H1 (cell line): ENCODE data around the gene EFEMP1. TPM values are rescaled to one million over a fixed set of nuclear protein-coding genes. Genes with fewer than 3 reads are reported as not detected.

Experiments used
- CTCF ChIA-PET: fragments of 300-600 bp; sonication (Branson Sonifier 250); formaldehyde crosslinking; loops from one replicate; lab custom pipeline; 2021; ENCODE audit not compliant: partially characterized antibody; lab: Charles Lee
- POLR2A ChIA-PET: fragments of 300-600 bp; sonication (Branson Sonifier 250); formaldehyde crosslinking; loops from one replicate; lab custom pipeline; 2021; ENCODE audit warnings: inconsistent platforms; ENCODE audit not compliant: partially characterized antibody; lab: Charles Lee
- DNase-seq, 2 experiments: peaks; one replicate each; pipeline versions ENCODE4 v3.0.0 to v3.0.0-alpha.2; 2010 to 2022; ENCODE audit warnings: low spot score in 2 of 2, low read depth in 1 of 2, mixed read lengths in 1 of 2
- FAIRE-seq: peaks from 2 replicates; lab custom pipeline; 2011; peaks lifted over from hg19 to GRCh38; lab: Jason Lieb, UNC
- H2AFZ ChIP-seq: 2 replicates; pipeline ENCODE4 v1.8.1; 2012; ENCODE audit warnings: low read length, inconsistent platforms
- H2AK5ac ChIP-seq: 2 replicates; pipeline ENCODE4 v1.6.1; 2013; ENCODE audit warnings: low read depth, low read length
- H2BK120ac ChIP-seq: replicated peaks from 2 replicates; pipeline ENCODE3; 2013; ENCODE audit warnings: low read depth, low read length, inconsistent platforms
- H2BK12ac ChIP-seq: 2 replicates; pipeline ENCODE4 v1.6.1; 2013; ENCODE audit warnings: low read depth, low read length
- H2BK15ac ChIP-seq: 2 replicates; pipeline ENCODE4 v1.6.1; 2013; ENCODE audit warnings: low read length
- H2BK20ac ChIP-seq: 2 replicates; pipeline ENCODE4 v1.6.1; 2013; ENCODE audit warnings: low read length
- H2BK5ac ChIP-seq: 2 replicates; pipeline ENCODE4 v1.6.1; 2013; ENCODE audit warnings: low read depth, low read length
- H3K14ac ChIP-seq: 2 replicates; pipeline ENCODE4 v1.6.1; 2013; ENCODE audit warnings: inconsistent platforms; ENCODE audit not compliant: insufficient read length
- H3K18ac ChIP-seq: 2 replicates; pipeline ENCODE4 v1.6.1; 2013; ENCODE audit warnings: low read length; ENCODE audit errors: extremely low read depth
- H3K23ac ChIP-seq: 2 replicates; pipeline ENCODE4 v1.6.1; 2013; ENCODE audit warnings: inconsistent platforms; ENCODE audit not compliant: insufficient read length
- H3K23me2 ChIP-seq: 2 replicates; pipeline ENCODE4 v1.6.1; 2013; ENCODE audit warnings: low read depth, low read length
- H3K27ac ChIP-seq: 2 replicates; pipeline ENCODE4 v1.6.1; 2011; ENCODE audit warnings: low read depth, low read length, inconsistent platforms
- H3K27me3 ChIP-seq, 4 experiments: replicated peaks in 1 of 4; 1 replicate in 1 of 4; 2 replicates in 3 of 4; pipeline versions ENCODE4 v1.6.1 to v1.8.1; 2011 to 2013; ENCODE audit warnings: low read length in 3 of 4, mild to moderate bottlenecking in 3 of 4, inconsistent platforms in 2 of 4, mixed read lengths in 2 of 4, moderate library complexity in 1 of 4; ENCODE audit not compliant: control insufficient read depth in 3 of 4, insufficient read depth in 3 of 4; ENCODE audit errors: extremely low read depth in 1 of 4
- H3K36me3 ChIP-seq, 4 experiments: 2 replicates each; pipeline versions ENCODE4 v1.6.1 to v1.8.1; 2011 to 2013; ENCODE audit warnings: mild to moderate bottlenecking in 4 of 4, low read length in 3 of 4, moderate library complexity in 2 of 4, control low read depth in 1 of 4, inconsistent platforms in 1 of 4; ENCODE audit not compliant: insufficient read depth in 4 of 4, control insufficient read depth in 2 of 4
- H3K4ac ChIP-seq: replicated peaks from 2 replicates; pipeline ENCODE3; 2013; ENCODE audit warnings: low read length, low read depth, mixed read lengths, inconsistent platforms; ENCODE audit not compliant: insufficient read length
- H3K4me1 ChIP-seq, 4 experiments: replicated peaks in 1 of 4; 1 replicate in 1 of 4; 2 replicates in 3 of 4; pipeline versions ENCODE4 v1.6.1 to v1.8.1; 2011 to 2013; ENCODE audit warnings: low read length in 3 of 4, inconsistent platforms in 2 of 4, mixed read lengths in 1 of 4; ENCODE audit not compliant: insufficient read depth in 4 of 4, control insufficient read depth in 3 of 4
- H3K4me2 ChIP-seq, 2 experiments: 2 replicates each; pipeline versions ENCODE4 v1.6.1 to v1.8.1; 2011 to 2013; ENCODE audit warnings: low read depth in 2 of 2, low read length in 2 of 2, control low read depth in 1 of 2, inconsistent platforms in 1 of 2, mild to moderate bottlenecking in 1 of 2; ENCODE audit not compliant: insufficient read depth in 1 of 2
- H3K4me3 ChIP-seq, 4 experiments: fragments of 200-600, 300-600 bp in 1 of 4; sonication (generic), shearing (Covaris generic), sonication (Bioruptor Twin) in 1 of 4; 2 replicates each; pipeline versions ENCODE4 v1.5.1 to v1.8.1; 2011 to 2016; ENCODE audit warnings: low read length in 4 of 4, low read depth in 3 of 4, control low read depth in 2 of 4, inconsistent platforms in 2 of 4, mild to moderate bottlenecking in 2 of 4, mixed read lengths in 1 of 4, moderate library complexity in 1 of 4; ENCODE audit not compliant: insufficient read depth in 2 of 4; ENCODE audit errors: extremely low read depth in 1 of 4
- H3K56ac ChIP-seq: replicated peaks from 2 replicates; pipeline ENCODE3; 2013; ENCODE audit warnings: low read depth, mild to moderate bottlenecking, mixed read lengths, low read length, inconsistent platforms; ENCODE audit not compliant: insufficient read length
- H3K79me1 ChIP-seq: 2 replicates; pipeline ENCODE4 v1.6.1; 2013; ENCODE audit warnings: low read depth, low read length, control low read depth
- H3K79me2 ChIP-seq, 2 experiments: 2 replicates each; pipeline versions ENCODE4 v1.6.1 to v1.8.1; 2012 to 2013; ENCODE audit warnings: low read length in 2 of 2, mild to moderate bottlenecking in 2 of 2, inconsistent platforms in 1 of 2; ENCODE audit not compliant: insufficient read depth in 2 of 2, control insufficient read depth in 1 of 2
- H3K9ac ChIP-seq, 4 experiments: replicated peaks in 1 of 4; 1 replicate in 1 of 4; 2 replicates in 3 of 4; pipeline versions ENCODE4 v1.6.1 to v1.8.1; 2011 to 2013; ENCODE audit warnings: low read depth in 3 of 4, low read length in 3 of 4, control low read depth in 2 of 4, mild to moderate bottlenecking in 2 of 4, moderate library complexity in 2 of 4, inconsistent platforms in 1 of 4; ENCODE audit errors: extremely low read depth in 1 of 4
- H3K9me3 ChIP-seq, 2 experiments: 2 replicates each; pipeline versions ENCODE4 v1.6.1 to v1.8.1; 2012 to 2013; ENCODE audit warnings: mild to moderate bottlenecking in 2 of 2, moderate library complexity in 2 of 2, control low read depth in 1 of 2, inconsistent platforms in 1 of 2, low read depth in 1 of 2, low read length in 1 of 2, mixed read lengths in 1 of 2; ENCODE audit not compliant: insufficient read depth in 2 of 2
- H4K20me1 ChIP-seq, 2 experiments: replicated peaks in 1 of 2; 2 replicates each; pipeline versions ENCODE3 to v1.8.1; 2011 to 2013; ENCODE audit warnings: inconsistent platforms in 2 of 2, low read length in 2 of 2, mild to moderate bottlenecking in 1 of 2; ENCODE audit not compliant: insufficient read depth in 2 of 2, control insufficient read depth in 1 of 2
- H4K5ac ChIP-seq: 2 replicates; pipeline ENCODE4 v1.6.1; 2013; ENCODE audit warnings: low read length, low read depth, mixed read lengths, inconsistent platforms; ENCODE audit not compliant: insufficient read length
- H4K8ac ChIP-seq: 2 replicates; pipeline ENCODE4 v1.8.0; 2013; ENCODE audit warnings: mild to moderate bottlenecking, moderate library complexity, low read length, inconsistent platforms; ENCODE audit not compliant: insufficient read depth; ENCODE audit errors: extremely low read depth
- H4K91ac ChIP-seq: replicated peaks from 2 replicates; pipeline ENCODE3; 2013; ENCODE audit warnings: low read length, mixed read lengths, inconsistent platforms; ENCODE audit not compliant: insufficient read length
- BCL11A ChIP-seq, 2 experiments: IDR thresholded peaks; one replicate each; pipeline ENCODE4 v1.6.1; 2011; ENCODE audit warnings: low read depth in 2 of 2, low read length in 2 of 2, mild to moderate bottlenecking in 2 of 2
- CBX8 ChIP-seq: fragments of 300-800, 300-1000 bp; sonication (generic); IDR thresholded peaks from 2 replicates; pipeline ENCODE4 v1.7.1; 2016; ENCODE audit warnings: low read depth, low read length, borderline replicate concordance
- CHD2 ChIP-seq: IDR thresholded peaks from 2 replicates; pipeline ENCODE4 v1.6.1; 2012; ENCODE audit warnings: low read length, improper control_type of control experiment
- CTBP2 ChIP-seq: IDR thresholded peaks from 2 replicates; pipeline ENCODE4 v1.7.0; 2011; ENCODE audit warnings: borderline replicate concordance, mild to moderate bottlenecking, moderate library complexity, mixed read lengths, low read length; ENCODE audit not compliant: insufficient read depth, insufficient read length
- EGR1 ChIP-seq: IDR thresholded peaks from 2 replicates; pipeline ENCODE4 v1.6.1; 2011; ENCODE audit warnings: low read depth, low read length, borderline replicate concordance
- POLR2A ChIP-seq, 2 experiments: IDR thresholded peaks; 1 replicate in 1 of 2; 2 replicates in 1 of 2; pipeline ENCODE4 v1.6.1; 2011; ENCODE audit warnings: low read depth in 2 of 2, low read length in 2 of 2, mild to moderate bottlenecking in 2 of 2; ENCODE audit errors: control extremely low read depth in 1 of 2
- RAD21 ChIP-seq, 2 experiments: IDR thresholded peaks in 1 of 2; conservative IDR thresholded peaks in 1 of 2; 2 replicates each; pipeline ENCODE4 v1.6.1; 2011; ENCODE audit warnings: low read depth in 2 of 2, low read length in 2 of 2, improper control_type of control experiment in 1 of 2, inconsistent platforms in 1 of 2, mild to moderate bottlenecking in 1 of 2, moderate library complexity in 1 of 2
- RFX5 ChIP-seq: IDR thresholded peaks from 2 replicates; pipeline ENCODE4 v1.6.1; 2011; ENCODE audit warnings: low read depth, low read length, improper control_type of control experiment, borderline replicate concordance
- SIX5 ChIP-seq: IDR thresholded peaks from 2 replicates; pipeline ENCODE4 v1.6.1; 2011; ENCODE audit warnings: mild to moderate bottlenecking, low read depth, low read length
- SUZ12 ChIP-seq: fragments of 200-600 bp; sonication (generic); IDR thresholded peaks from 2 replicates; pipeline ENCODE4 v1.6.1; 2012; ENCODE audit warnings: mild to moderate bottlenecking, inconsistent platforms, low read length, moderate library complexity, mixed read lengths
- WGBS, 2 experiments: shearing (Covaris generic) in 1 of 2; methylation state at CpG; one replicate each; pipeline versions ENCODE4 v1.1.6 to v1.1.7; 2013 to 2015; ENCODE audit warnings: low lambda C conversion rate in 2 of 2, mixed read lengths in 2 of 2, inconsistent platforms in 1 of 2, low coverage in 1 of 2, missing lambda C conversion rate in 1 of 2; ENCODE audit not compliant: insufficient replicate concordance in 2 of 2, insufficient coverage in 1 of 2, insufficient read length in 1 of 2; ENCODE audit errors: extremely low coverage in 1 of 2, missing lambda C conversion rate in 1 of 2; 5-methylcytosine and 5-hydroxymethylcytosine counted together
- polyA plus RNA-seq, 7 experiments: library from polyadenylated mRNA; depleted of rRNA in 3 of 7; stranded (reverse) in 5 of 7; unstranded in 2 of 7; fragments of >200 nt in 5 of 7; fragments of 200-250 nt in 2 of 7; gene quantifications; 1 replicate in 5 of 7; 2 replicates in 1 of 7; 4 replicates in 1 of 7; pipeline versions ENCODE4 v1.2.1 to v1.2.3, GENCODE V29; 2011 to 2013; ENCODE audit warnings: missing spikeins in 2 of 7, mixed read lengths in 2 of 7
- total RNA-seq: library from RNA; stranded (reverse); fragmentation: NEBNext Ultra II Directional; extraction: Animal tissue kit (Norgen Biotek cat#: 25700); gene quantifications from 2 replicates; pipeline ENCODE4 v1.2.1, GENCODE V29; 2021
- TF ChIP-seq, protein P1 (sequence below): IDR thresholded peaks from 2 replicates; pipeline ENCODE4 v1.6.1; 2011; ENCODE audit warnings: low read length, improper control_type of control experiment
- TF ChIP-seq, protein P2 (sequence below): IDR thresholded peaks from 2 replicates; pipeline ENCODE4 v1.6.1; 2012; ENCODE audit warnings: low read length, inconsistent platforms

EFEMP1 gene
- total and polyA plus RNA-seq, 2 of the 8 experiments (the other 6 are each of a cell fraction or from before 2014, with no cell fraction given) = 15.5 to 19.7 TPM

DNA sequence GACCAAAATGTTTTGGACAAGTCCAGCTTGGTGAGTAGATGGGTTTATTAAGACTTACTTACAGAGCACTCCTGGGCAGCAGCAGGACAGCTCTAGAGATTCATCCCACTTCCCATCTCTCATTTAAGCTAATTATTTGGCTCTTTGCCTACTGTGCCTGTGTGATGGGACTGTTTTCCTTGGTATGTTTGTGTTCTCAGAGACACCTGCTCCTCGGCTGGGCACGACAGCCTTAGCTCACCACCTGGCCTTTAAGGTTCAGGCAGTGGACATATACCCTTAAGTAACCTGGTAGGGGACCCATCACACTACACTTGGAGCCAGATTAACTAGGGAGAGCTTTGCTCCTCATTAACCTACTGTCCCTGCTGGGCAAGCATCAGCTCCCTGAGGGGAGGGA is 41.7 kb upstream of the EFEMP1 start:
- Histone ChIP-seq H4K5ac (no peak overlapping the region), H3K4ac (no peak overlapping the region), H3K9ac (no peak overlapping the region), H3K27me3 (no peaks in the 10 kb centered on the region), H3K18ac (no peak overlapping the region), H2BK5ac (no peak overlapping the region), H3K9me3 (no peaks in the 10 kb centered on the region), H3K79me2 (no peaks in the 10 kb centered on the region), H2AFZ (no peak overlapping the region), H3K4me2 (no peak overlapping the region), H4K8ac (no peak overlapping the region), H3K14ac (no peak overlapping the region), H3K79me1 (no peaks in the 10 kb centered on the region), H3K4me1 (no peaks in the 10 kb centered on the region), H3K23me2 (no peaks in the 10 kb centered on the region), H2BK12ac (no peak overlapping the region), H3K36me3 (no peaks in the 10 kb centered on the region), H3K4me3 (no peak overlapping the region), H3K56ac (no peak overlapping the region), H2BK15ac (no peak overlapping the region), H4K20me1 (no peaks in the 10 kb centered on the region), H2AK5ac (no peak overlapping the region), H2BK120ac (no peak overlapping the region), H2BK20ac (no peak overlapping the region), H4K91ac (no peak overlapping the region), H3K27ac (no peak overlapping the region), H3K23ac (no peak overlapping the region)
- 85% methylated on average over 2 of the region's 2 CpGs; no CpG with 5 or more reads in 1 of the 2 experiments for WGBS, 2 experiments
- DNase-seq (no peak), FAIRE-seq (no peak)
- CTCF ChIA-PET = interaction anchor here (0.5 to 11.0 kb wide), 8 partner anchors 8 to 260 kb away, joined by 3 to 113 read pairs (median 4); no protein-coding TSS in a partner anchor
- POLR2A ChIA-PET = no interaction called here
- TF ChIP-seq RAD21 (IDR thresholded peaks at IDR 0.05 in 1 of 2, conservative IDR thresholded peaks at IDR 0.05 in 1 of 2; ENCODE audit: low read depth in 2 of 2, low read length in 2 of 2) = no peak
- TF ChIP-seq CTBP2 = no peak
- no peak for TF ChIP-seq BCL11A (IDR thresholded peaks at IDR 0.05; ENCODE audit: low read depth in 2 of 2, low read length in 2 of 2)
- TF ChIP-seq CBX8 = no peak
- TF ChIP-seq SIX5 = no peak
- TF ChIP-seq, protein P1, sequence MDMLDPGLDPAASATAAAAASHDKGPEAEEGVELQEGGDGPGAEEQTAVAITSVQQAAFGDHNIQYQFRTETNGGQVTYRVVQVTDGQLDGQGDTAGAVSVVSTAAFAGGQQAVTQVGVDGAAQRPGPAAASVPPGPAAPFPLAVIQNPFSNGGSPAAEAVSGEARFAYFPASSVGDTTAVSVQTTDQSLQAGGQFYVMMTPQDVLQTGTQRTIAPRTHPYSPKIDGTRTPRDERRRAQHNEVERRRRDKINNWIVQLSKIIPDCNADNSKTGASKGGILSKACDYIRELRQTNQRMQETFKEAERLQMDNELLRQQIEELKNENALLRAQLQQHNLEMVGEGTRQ = no peak
- TF ChIP-seq, protein P2, sequence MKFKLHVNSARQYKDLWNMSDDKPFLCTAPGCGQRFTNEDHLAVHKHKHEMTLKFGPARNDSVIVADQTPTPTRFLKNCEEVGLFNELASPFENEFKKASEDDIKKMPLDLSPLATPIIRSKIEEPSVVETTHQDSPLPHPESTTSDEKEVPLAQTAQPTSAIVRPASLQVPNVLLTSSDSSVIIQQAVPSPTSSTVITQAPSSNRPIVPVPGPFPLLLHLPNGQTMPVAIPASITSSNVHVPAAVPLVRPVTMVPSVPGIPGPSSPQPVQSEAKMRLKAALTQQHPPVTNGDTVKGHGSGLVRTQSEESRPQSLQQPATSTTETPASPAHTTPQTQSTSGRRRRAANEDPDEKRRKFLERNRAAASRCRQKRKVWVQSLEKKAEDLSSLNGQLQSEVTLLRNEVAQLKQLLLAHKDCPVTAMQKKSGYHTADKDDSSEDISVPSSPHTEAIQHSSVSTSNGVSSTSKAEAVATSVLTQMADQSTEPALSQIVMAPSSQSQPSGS = no peak
- no peak for TF ChIP-seq POLR2A (IDR thresholded peaks at IDR 0.05; ENCODE audit: control extremely low read depth in 1 of 2, low read depth in 2 of 2, low read length in 2 of 2)
- no peak for TF ChIP-seq CHD2
- no peak for TF ChIP-seq RFX5
- no peak for TF ChIP-seq EGR1
- TF ChIP-seq SUZ12 = no peak
